Right atrium auricular region (tissue), 2 donors: ENCODE measurements around the gene CD109. TPM values are rescaled to one million over a fixed set of nuclear protein-coding genes. Genes with fewer than 3 reads are reported as not detected.

Source experiments
- DNase-seq: peaks from one replicate; pipeline ENCODE4 v3.0.0-alpha.2; 2019; ENCODE audit warnings: low spot score
- H3K27ac ChIP-seq, 2 donors: fragments of 200-600 bp; sonication (generic); 1 replicate in 1 of 2; 2 replicates in 1 of 2; pipeline ENCODE4 v1.5.1; 2016 to 2019
- H3K27me3 ChIP-seq, 2 donors: fragments of 200-600 bp; sonication (generic); one replicate each; pipeline versions ENCODE4 v1.5.1 to v1.6.0; 2017 to 2019
- H3K36me3 ChIP-seq: fragments of 200-600 bp; sonication (generic); one replicate; pipeline ENCODE4 v1.5.1; 2016
- H3K4me1 ChIP-seq, 2 donors: fragments of 200-600 bp; sonication (generic); one replicate each; pipeline versions ENCODE4 v1.5.1 to v1.6.0; 2017 to 2019
- H3K4me3 ChIP-seq, 2 donors: fragments of 200-600 bp; sonication (generic); 1 replicate in 1 of 2; 2 replicates in 1 of 2; pipeline ENCODE4 v1.5.1; 2017 to 2019; ENCODE audit warnings: mild to moderate bottlenecking in 1 of 2, moderate library complexity in 1 of 2
- H3K9me3 ChIP-seq, 2 donors: fragments of 200-600 bp; sonication (generic); one replicate each; pipeline ENCODE4 v1.5.1; 2019
- total RNA-seq, 2 donors: library from RNA; depleted of rRNA; stranded (reverse); fragments of >200 nt; gene quantifications; one replicate each; pipeline ENCODE4 v1.1.0, GENCODE V29; 2016
- TF ChIP-seq, protein P1 (sequence below), 2 donors: fragments of 200-600 bp; sonication (generic); IDR thresholded peaks; one replicate each; pipeline ENCODE4 v1.5.1; 2019; ENCODE audit warnings: antibody characterized with exemption in 2 of 2

Gene CD109
- total RNA-seq, 2 donors from 2014 or later: 18.7 to 30.1 TPM

- H3K4me1 ChIP-seq: peaks cover 0 to 19% of the 10 kb centered on the region in 2 donors
- peak overlapping the region; percentile 19 to 46 for H3K27ac ChIP-seq
- H3K4me3 ChIP-seq: no peak overlapping the region
- TF ChIP-seq, protein P1, sequence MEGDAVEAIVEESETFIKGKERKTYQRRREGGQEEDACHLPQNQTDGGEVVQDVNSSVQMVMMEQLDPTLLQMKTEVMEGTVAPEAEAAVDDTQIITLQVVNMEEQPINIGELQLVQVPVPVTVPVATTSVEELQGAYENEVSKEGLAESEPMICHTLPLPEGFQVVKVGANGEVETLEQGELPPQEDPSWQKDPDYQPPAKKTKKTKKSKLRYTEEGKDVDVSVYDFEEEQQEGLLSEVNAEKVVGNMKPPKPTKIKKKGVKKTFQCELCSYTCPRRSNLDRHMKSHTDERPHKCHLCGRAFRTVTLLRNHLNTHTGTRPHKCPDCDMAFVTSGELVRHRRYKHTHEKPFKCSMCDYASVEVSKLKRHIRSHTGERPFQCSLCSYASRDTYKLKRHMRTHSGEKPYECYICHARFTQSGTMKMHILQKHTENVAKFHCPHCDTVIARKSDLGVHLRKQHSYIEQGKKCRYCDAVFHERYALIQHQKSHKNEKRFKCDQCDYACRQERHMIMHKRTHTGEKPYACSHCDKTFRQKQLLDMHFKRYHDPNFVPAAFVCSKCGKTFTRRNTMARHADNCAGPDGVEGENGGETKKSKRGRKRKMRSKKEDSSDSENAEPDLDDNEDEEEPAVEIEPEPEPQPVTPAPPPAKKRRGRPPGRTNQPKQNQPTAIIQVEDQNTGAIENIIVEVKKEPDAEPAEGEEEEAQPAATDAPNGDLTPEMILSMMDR (IDR thresholded peaks at IDR 0.05): no peak
- H3K9me3 ChIP-seq: no peaks in the 10 kb centered on the region
- no peaks in the 10 kb centered on the region for H3K36me3 ChIP-seq
- DNase-seq: no peak
- no peaks in the 10 kb centered on the region for H3K27me3 ChIP-seq
Measured at GRCh38 chr6:73704260-73704659, 8.3 kb downstream of the CD109 start.

GRCh38 chr6:73704798-73705197 lies 8.8 kb downstream of the CD109 start:
- Histone ChIP-seq H3K36me3 (no peaks in the 10 kb centered on the region), H3K4me3 (no peak overlapping the region), H3K9me3 (no peaks in the 10 kb centered on the region), H3K27me3 (no peaks in the 10 kb centered on the region), H3K27ac (peak overlapping the region; percentile 19 to 46), H3K4me1 (peaks cover 0 to 19% of the 10 kb centered on the region in 2 donors)
- no peak for DNase-seq
- TF ChIP-seq, protein P1 (IDR thresholded peaks at IDR 0.05): no peak

DNA sequence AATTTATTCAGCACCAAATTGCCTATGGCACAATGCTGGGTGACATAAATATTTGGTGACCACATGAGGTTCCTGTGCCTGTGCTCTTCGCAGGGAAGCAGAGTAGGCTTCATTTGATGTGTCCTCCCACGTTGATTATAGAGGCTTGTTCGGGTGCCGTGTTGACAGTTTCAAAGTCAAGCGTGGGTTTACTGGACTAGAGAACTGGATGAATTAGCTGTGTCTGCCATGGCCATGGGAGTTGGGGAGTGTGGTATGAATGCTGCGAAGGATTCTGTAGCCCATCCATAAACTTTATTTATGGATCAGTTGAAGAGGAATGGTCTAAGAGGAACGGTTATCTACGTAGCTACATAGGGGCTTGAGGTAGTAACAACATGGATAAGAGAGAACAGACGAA lies 11.0 kb downstream of the CD109 start:
- H3K27ac ChIP-seq: no peak overlapping the region
- no peak for DNase-seq
- H3K4me1 ChIP-seq: peaks cover 0 to 19% of the 10 kb centered on the region in 2 donors
- no peaks in the 10 kb centered on the region for H3K36me3 ChIP-seq
- no peak overlapping the region for H3K4me3 ChIP-seq
- no peaks in the 10 kb centered on the region for H3K27me3 ChIP-seq
- TF ChIP-seq, protein P1 (IDR thresholded peaks at IDR 0.05): no peak
- H3K9me3 ChIP-seq: no peaks in the 10 kb centered on the region

DNA sequence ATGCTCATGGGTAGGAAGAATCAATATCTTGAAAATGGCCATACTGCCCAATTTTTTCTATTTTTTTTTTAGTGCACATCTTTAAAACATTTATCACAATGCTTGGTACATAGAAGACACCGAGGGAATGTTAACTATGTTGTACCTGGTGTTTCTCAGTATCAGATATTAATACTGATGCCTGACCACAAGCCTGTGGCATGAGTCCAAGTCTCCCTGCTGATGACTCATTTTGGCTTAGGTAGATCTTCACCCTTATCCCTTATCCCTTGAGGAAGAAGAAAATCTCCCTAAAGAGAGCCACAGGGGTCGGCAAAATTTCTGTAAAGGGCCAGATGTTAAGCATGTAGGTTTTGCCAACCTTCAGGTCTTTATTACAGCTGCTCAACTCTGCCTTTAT lies 14.5 kb downstream of the CD109 start:
- no peaks in the 10 kb centered on the region for H3K36me3 ChIP-seq
- H3K4me1 ChIP-seq: peaks cover 0 to 15% of the 10 kb centered on the region in 2 donors
- no peaks in the 10 kb centered on the region for H3K9me3 ChIP-seq
- H3K27me3 ChIP-seq: no peaks in the 10 kb centered on the region
- TF ChIP-seq, protein P1 (IDR thresholded peaks at IDR 0.05): no peak
- DNase-seq: no peak
- no peak overlapping the region for H3K27ac ChIP-seq
- no peak overlapping the region for H3K4me3 ChIP-seq

DNA sequence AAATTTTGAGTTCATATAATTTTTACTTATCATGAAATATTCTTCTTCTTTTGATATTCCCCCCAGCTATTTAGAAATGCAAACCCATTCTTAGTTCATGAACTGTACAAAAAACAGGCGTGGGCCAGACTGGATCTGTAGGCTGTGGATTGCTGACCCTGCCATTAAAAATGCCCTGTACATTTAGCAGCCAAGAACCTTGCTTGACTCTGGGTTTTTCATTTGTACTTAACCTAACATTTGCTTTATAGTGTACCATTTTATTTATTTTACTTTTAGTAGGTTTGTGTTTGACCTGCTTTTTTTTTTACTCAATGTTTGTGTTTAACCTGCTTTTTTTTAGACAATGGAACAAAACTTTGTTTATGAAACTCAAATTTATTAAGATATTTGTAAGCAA lies 14.9 kb downstream of the CD109 start:
- Histone ChIP-seq H3K4me3 (no peak overlapping the region), H3K36me3 (no peaks in the 10 kb centered on the region), H3K27ac (no peak overlapping the region), H3K9me3 (no peaks in the 10 kb centered on the region), H3K27me3 (no peaks in the 10 kb centered on the region), H3K4me1 (peaks cover 0 to 15% of the 10 kb centered on the region in 2 donors)
- no peak for DNase-seq
- TF ChIP-seq, protein P1 (IDR thresholded peaks at IDR 0.05): no peak

DNA sequence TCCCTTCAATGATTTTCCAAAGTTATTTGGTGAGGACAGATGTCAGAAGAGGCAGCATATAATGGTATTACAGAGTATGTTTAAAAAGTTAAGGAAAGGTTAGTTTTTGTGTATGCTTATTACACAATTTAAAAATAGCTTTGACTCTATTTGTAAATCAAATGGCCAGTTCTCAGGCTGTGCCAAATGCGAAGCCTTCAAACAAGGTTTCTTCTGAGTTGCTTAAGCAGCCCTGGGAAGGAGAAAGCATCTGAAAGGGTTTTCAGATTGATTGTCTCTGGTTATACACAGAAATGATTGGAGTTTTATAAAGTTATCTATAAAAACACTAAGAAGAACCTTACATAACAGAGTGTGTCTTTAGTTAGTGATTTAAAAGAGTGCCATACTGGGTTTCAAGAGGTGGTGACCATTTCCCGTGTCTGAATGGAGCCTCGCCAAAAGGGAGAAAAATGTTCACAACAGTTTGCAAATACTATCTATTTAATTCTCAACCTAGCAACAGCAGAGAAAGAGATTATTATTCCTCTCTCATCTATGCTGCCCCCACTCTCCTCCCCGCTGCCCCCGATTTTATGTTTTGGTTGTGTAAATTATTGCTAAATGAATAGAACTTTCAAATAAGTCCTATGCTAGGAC lies 16.7 kb downstream of the CD109 start:
- no peak overlapping the region for H3K4me3 ChIP-seq
- H3K4me1 ChIP-seq: peaks cover 0 to 15% of the 10 kb centered on the region in 2 donors
- H3K27ac ChIP-seq: peak overlapping the region; percentile 57 to 62
- H3K9me3 ChIP-seq: no peaks in the 10 kb centered on the region
- H3K36me3 ChIP-seq: no peaks in the 10 kb centered on the region
- no peak for DNase-seq
- H3K27me3 ChIP-seq: no peaks in the 10 kb centered on the region
- TF ChIP-seq, protein P1 (IDR thresholded peaks at IDR 0.05): no peak
